Neuronal stem cell (in vitro differentiated cells): ENCODE data around the gene PLEKHN1.

Experiments used
- DNase-seq: peaks from one replicate; pipeline ENCODE4 v3.0.0-alpha.2; 2013; ENCODE audit warnings: low spot score
- H2AFZ ChIP-seq: one replicate; pipeline ENCODE4 v1.6.1; 2013; ENCODE audit warnings: mild to moderate bottlenecking, low read length, inconsistent platforms
- H2AK5ac ChIP-seq: 2 replicates; pipeline ENCODE4 v1.6.1; 2013; ENCODE audit warnings: low read depth, mild to moderate bottlenecking, inconsistent platforms, low read length, moderate library complexity, mixed read lengths
- H2BK120ac ChIP-seq: 2 replicates; pipeline ENCODE4 v1.6.1; 2013; ENCODE audit warnings: low read depth, mild to moderate bottlenecking, inconsistent platforms, low read length, moderate library complexity, mixed read lengths
- H2BK12ac ChIP-seq: one replicate; pipeline ENCODE4 v1.6.1; 2013; ENCODE audit warnings: low read length, inconsistent platforms
- H2BK15ac ChIP-seq: 2 replicates; pipeline ENCODE4 v1.6.1; 2013; ENCODE audit warnings: mild to moderate bottlenecking, low read length, inconsistent platforms, mixed read lengths
- H2BK5ac ChIP-seq: one replicate; pipeline ENCODE4 v1.6.1; 2013; ENCODE audit warnings: inconsistent platforms, mild to moderate bottlenecking, low read length, moderate library complexity
- H3K14ac ChIP-seq: one replicate; pipeline ENCODE4 v1.6.1; 2013; ENCODE audit warnings: low read length, inconsistent platforms
- H3K18ac ChIP-seq: 2 replicates; pipeline ENCODE4 v1.6.1; 2013; ENCODE audit warnings: low read length, inconsistent platforms
- H3K23ac ChIP-seq: 2 replicates; pipeline ENCODE4 v1.6.1; 2013; ENCODE audit warnings: low read depth, mild to moderate bottlenecking, mixed read lengths, low read length, inconsistent platforms; ENCODE audit not compliant: poor library complexity
- H3K27ac ChIP-seq: replicated peaks from 3 replicates; pipeline ENCODE4 v1.5.1; 2013; ENCODE audit warnings: low read length, inconsistent platforms
- H3K27me3 ChIP-seq, 3 experiments: 2 replicates each; pipeline ENCODE4 v1.6.1; 2013; ENCODE audit warnings: low read length in 3 of 3, mild to moderate bottlenecking in 2 of 3, inconsistent platforms in 1 of 3, low read depth in 1 of 3, mixed read lengths in 1 of 3, moderate library complexity in 1 of 3; ENCODE audit not compliant: control insufficient read depth in 3 of 3, insufficient read depth in 3 of 3
- H3K36me3 ChIP-seq, 2 donors: replicated peaks in 1 of 2; 2 replicates each; pipeline ENCODE4 v1.6.1; 2013; ENCODE audit warnings: low read length in 2 of 2; ENCODE audit not compliant: control insufficient read depth in 2 of 2, insufficient read depth in 2 of 2
- H3K4ac ChIP-seq: 2 replicates; pipeline ENCODE4 v1.6.1; 2013; ENCODE audit warnings: inconsistent platforms, mild to moderate bottlenecking, low read length, moderate library complexity
- H3K4me1 ChIP-seq, 2 donors: 1 replicate in 1 of 2; 2 replicates in 1 of 2; pipeline ENCODE4 v1.6.1; 2013; ENCODE audit warnings: low read length in 2 of 2, low read depth in 1 of 2; ENCODE audit not compliant: control insufficient read depth in 2 of 2, insufficient read depth in 1 of 2
- H3K4me2 ChIP-seq: one replicate; pipeline ENCODE4 v1.6.1; 2013; ENCODE audit warnings: mild to moderate bottlenecking, low read length, inconsistent platforms; ENCODE audit not compliant: insufficient read depth, poor library complexity, severe bottlenecking
- H3K4me3 ChIP-seq, 2 donors: 2 replicates each; pipeline ENCODE4 v1.5.1; 2013; ENCODE audit warnings: low read length in 2 of 2, mild to moderate bottlenecking in 2 of 2, inconsistent platforms in 1 of 2, moderate library complexity in 1 of 2
- H3K79me1 ChIP-seq: one replicate; pipeline ENCODE4 v1.6.1; 2013; ENCODE audit warnings: low read depth, mild to moderate bottlenecking, inconsistent platforms, low read length, moderate library complexity
- H3K9ac ChIP-seq: one replicate; pipeline ENCODE4 v1.6.1; 2013; ENCODE audit warnings: mild to moderate bottlenecking, low read depth, low read length, inconsistent platforms; ENCODE audit not compliant: poor library complexity
- H3K9me3 ChIP-seq, 2 donors: replicated peaks in 1 of 2; 2 replicates each; pipeline versions ENCODE3 to v1.6.1; 2013; ENCODE audit warnings: low read length in 2 of 2, mild to moderate bottlenecking in 2 of 2, inconsistent platforms in 1 of 2, low read depth in 1 of 2, mixed read lengths in 1 of 2, moderate library complexity in 1 of 2; ENCODE audit not compliant: control insufficient read depth in 2 of 2, insufficient read depth in 1 of 2
- H4K8ac ChIP-seq: one replicate; pipeline ENCODE4 v1.6.1; 2013; ENCODE audit warnings: low read depth, mild to moderate bottlenecking, inconsistent platforms, low read length, moderate library complexity
- H4K91ac ChIP-seq: one replicate; pipeline ENCODE4 v1.6.1; 2013; ENCODE audit warnings: low read length, low read depth, mild to moderate bottlenecking, inconsistent platforms; ENCODE audit not compliant: poor library complexity
- WGBS, 2 donors: extraction: QIAGEN DNeasy Blood & Tissue Kit; methylation state at CpG; one replicate each; pipeline ENCODE4 v1.1.7; 2013; ENCODE audit warnings: missing lambda C conversion rate in 2 of 2, mixed read lengths in 1 of 2; ENCODE audit not compliant: insufficient read length in 2 of 2, insufficient replicate concordance in 1 of 2; ENCODE audit errors: extremely low coverage in 2 of 2; 5-methylcytosine and 5-hydroxymethylcytosine counted together

The PLEKHN1 gene

DNA sequence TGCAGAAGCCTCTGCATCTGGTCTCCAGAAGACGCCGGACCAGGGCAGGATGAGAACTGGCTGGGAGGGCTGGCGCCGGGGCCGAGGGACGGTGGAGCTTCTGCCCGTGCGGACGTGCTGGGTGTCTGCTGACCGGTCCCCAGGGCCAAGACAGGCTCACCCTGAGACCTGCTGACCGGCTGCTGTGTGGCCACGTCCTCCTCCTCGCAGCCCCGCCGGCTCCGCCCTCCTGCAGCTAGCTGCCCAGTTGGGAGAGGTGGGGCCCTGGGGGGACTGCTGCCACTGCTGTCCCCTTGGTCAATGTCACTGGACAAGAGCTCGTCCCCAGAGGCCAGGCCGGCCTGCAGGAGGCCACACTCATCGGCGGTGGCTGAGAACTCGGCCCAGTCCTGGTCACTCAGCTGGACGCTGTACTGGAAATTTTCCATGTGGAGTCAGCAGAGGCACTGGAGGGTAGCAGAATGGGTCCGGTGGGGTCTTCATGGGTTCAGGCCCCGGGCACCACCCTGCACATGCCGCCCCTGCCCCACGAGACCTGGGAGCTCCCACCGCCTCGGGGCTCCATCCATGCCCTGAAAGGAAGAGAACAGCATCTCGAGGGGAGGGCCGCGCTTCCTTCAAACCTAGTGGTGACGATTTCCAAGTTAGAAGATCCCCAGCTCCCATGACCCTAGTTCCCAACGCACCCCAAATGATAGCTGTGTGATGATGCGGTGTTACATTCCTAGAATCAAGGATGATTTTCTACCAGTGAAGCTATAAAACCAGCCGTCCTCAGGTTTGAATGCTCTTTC, 14.5 kb downstream of the PLEKHN1 start:
- peak overlapping the region; percentile 67 for H2BK15ac ChIP-seq
- H3K9ac ChIP-seq: peak overlapping the region; percentile 60
- H3K14ac ChIP-seq: peak overlapping the region; percentile 71
- H3K27ac ChIP-seq: no peak overlapping the region
- H3K23ac ChIP-seq: peak overlapping the region; percentile 80
- no peak overlapping the region for H3K4me3 ChIP-seq
- no peaks in the 10 kb centered on the region for H3K36me3 ChIP-seq
- no CpG with 5 or more reads among the region's 35 CpGs for WGBS, 2 donors
- H2BK12ac ChIP-seq: no peak overlapping the region
- H4K91ac ChIP-seq: no peak overlapping the region
- H3K27me3 ChIP-seq: peaks cover 0 to 57% (median 5%) of the 10 kb centered on the region in 3 experiments
- peak overlapping the region; percentile 75 for H2BK5ac ChIP-seq
- no peak overlapping the region for H2BK120ac ChIP-seq
- no peaks in the 10 kb centered on the region for H3K79me1 ChIP-seq
- no peak overlapping the region for H4K8ac ChIP-seq
- H3K4ac ChIP-seq: no peak overlapping the region
- H2AFZ ChIP-seq: no peak overlapping the region
- no peaks in the 10 kb centered on the region for H3K9me3 ChIP-seq
- H3K18ac ChIP-seq: peak overlapping the region; percentile 38
- no peak for DNase-seq
- no peak overlapping the region for H3K4me2 ChIP-seq
- peak overlapping the region; percentile 84 for H2AK5ac ChIP-seq
- H3K4me1 ChIP-seq: peaks cover 0 to 1% of the 10 kb centered on the region in 2 donors

GRCh38 chr1:981491-981954, 15.2 kb downstream of the PLEKHN1 start:
- H3K4me2 ChIP-seq: no peak overlapping the region
- H3K4me3 ChIP-seq: no peak overlapping the region
- H3K14ac ChIP-seq: no peak overlapping the region
- peak overlapping the region; percentile 48 for H3K18ac ChIP-seq
- H3K23ac ChIP-seq: peak overlapping the region; percentile 43
- peak overlapping the region; percentile 37 for H2BK15ac ChIP-seq
- H4K91ac ChIP-seq: no peak overlapping the region
- peak overlapping the region; percentile 52 for H2AK5ac ChIP-seq
- no peaks in the 10 kb centered on the region for H3K9me3 ChIP-seq
- no peak overlapping the region for H3K9ac ChIP-seq
- WGBS, 2 donors: no CpG with 5 or more reads among the region's 21 CpGs
- no peak overlapping the region for H2BK120ac ChIP-seq
- H2BK12ac ChIP-seq: peak overlapping the region; percentile 58
- H4K8ac ChIP-seq: no peak overlapping the region
- no peak overlapping the region for H3K27ac ChIP-seq
- no peak for DNase-seq
- H3K36me3 ChIP-seq: no peaks in the 10 kb centered on the region
- H3K79me1 ChIP-seq: no peaks in the 10 kb centered on the region
- no peak overlapping the region for H2AFZ ChIP-seq
- H3K4me1 ChIP-seq: no peaks in the 10 kb centered on the region
- H2BK5ac ChIP-seq: peak overlapping the region; percentile 24
- H3K27me3 ChIP-seq: peaks cover 0 to 51% (median 4%) of the 10 kb centered on the region in 3 experiments
- no peak overlapping the region for H3K4ac ChIP-seq

GRCh38 chr1:981955-982558, 15.8 kb downstream of the PLEKHN1 start, which contains the start of gene PERM1:
PERM1 (minus strand) TSS chr1:982093; CDS start chr1:981029, 1,064 bp downstream.
- H2BK12ac ChIP-seq: peak within 1 kb of the TSS; percentile 73
- no peaks in the 10 kb centered on the region for H3K79me1 ChIP-seq
- WGBS, 2 donors: no CpG with 5 or more reads among the region's 28 CpGs
- H4K91ac ChIP-seq: no peak within 1 kb of the TSS
- H3K4me1 ChIP-seq: no peaks in the 10 kb centered on the region
- no peak within 1 kb of the TSS for H3K14ac ChIP-seq
- H3K27me3 ChIP-seq: peaks cover 0 to 51% (median 4%) of the 10 kb centered on the region in 3 experiments
- H3K27ac ChIP-seq: no peak within 1 kb of the TSS
- peak within 1 kb of the TSS; percentile 94 for H2BK5ac ChIP-seq
- H2AFZ ChIP-seq: no peak within 1 kb of the TSS
- no peak for DNase-seq
- H3K4ac ChIP-seq: no peak within 1 kb of the TSS
- peak within 1 kb of the TSS; percentile 83 for H3K9ac ChIP-seq
- H4K8ac ChIP-seq: no peak within 1 kb of the TSS
- no peak within 1 kb of the TSS for H3K4me2 ChIP-seq
- no peaks in the 10 kb centered on the region for H3K36me3 ChIP-seq
- H2BK120ac ChIP-seq: no peak within 1 kb of the TSS
- H3K18ac ChIP-seq: peak within 1 kb of the TSS; percentile 48
- no peaks in the 10 kb centered on the region for H3K9me3 ChIP-seq
- H2AK5ac ChIP-seq: peak within 1 kb of the TSS; percentile 84
- H3K23ac ChIP-seq: peak within 1 kb of the TSS; percentile 67
- H2BK15ac ChIP-seq: peak within 1 kb of the TSS; percentile 89
- no peak within 1 kb of the TSS for H3K4me3 ChIP-seq
